ENCODE results near the gene FGD4. TPM values are rescaled to one million over a fixed set of nuclear protein-coding genes. Genes with fewer than 3 reads are reported as not detected.
A peak's percentile ranks its signal among the peaks of the same experiment; 100 is the strongest.

The FGD4 gene
- total RNA-seq, 4 donors from 2014 or later = 13.8 to 34.6 (median 20.8) TPM

DNA sequence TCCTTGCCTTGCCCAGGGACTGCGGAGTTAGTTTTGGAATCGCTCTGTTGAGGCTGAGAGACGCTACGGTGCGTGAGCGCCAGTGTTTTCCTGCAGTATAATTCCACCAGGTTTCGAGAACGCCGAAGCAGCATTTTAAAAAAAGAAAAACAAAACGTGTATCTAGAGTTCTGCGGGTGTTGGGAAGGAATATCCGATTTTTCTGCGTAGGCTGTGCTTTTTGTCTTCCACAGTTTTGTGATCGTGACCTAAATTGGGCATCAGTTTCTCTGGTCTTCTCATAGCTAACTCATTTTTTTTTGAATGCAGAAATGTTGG, 280.5 kb downstream of the FGD4 start:
- Histone ChIP-seq H3K4me1 (no peaks in the 10 kb centered on the region), H3K4me3 (peak overlapping the region; percentile 54 to 93), H3K27ac (peak overlapping the region; percentile 92 to 93), H3K27me3 (no peaks in the 10 kb centered on the region), H3K36me3 (no peaks in the 10 kb centered on the region), H3K9me3 (no peaks in the 10 kb centered on the region)
- TF ChIP-seq, protein P1, sequence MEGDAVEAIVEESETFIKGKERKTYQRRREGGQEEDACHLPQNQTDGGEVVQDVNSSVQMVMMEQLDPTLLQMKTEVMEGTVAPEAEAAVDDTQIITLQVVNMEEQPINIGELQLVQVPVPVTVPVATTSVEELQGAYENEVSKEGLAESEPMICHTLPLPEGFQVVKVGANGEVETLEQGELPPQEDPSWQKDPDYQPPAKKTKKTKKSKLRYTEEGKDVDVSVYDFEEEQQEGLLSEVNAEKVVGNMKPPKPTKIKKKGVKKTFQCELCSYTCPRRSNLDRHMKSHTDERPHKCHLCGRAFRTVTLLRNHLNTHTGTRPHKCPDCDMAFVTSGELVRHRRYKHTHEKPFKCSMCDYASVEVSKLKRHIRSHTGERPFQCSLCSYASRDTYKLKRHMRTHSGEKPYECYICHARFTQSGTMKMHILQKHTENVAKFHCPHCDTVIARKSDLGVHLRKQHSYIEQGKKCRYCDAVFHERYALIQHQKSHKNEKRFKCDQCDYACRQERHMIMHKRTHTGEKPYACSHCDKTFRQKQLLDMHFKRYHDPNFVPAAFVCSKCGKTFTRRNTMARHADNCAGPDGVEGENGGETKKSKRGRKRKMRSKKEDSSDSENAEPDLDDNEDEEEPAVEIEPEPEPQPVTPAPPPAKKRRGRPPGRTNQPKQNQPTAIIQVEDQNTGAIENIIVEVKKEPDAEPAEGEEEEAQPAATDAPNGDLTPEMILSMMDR (IDR thresholded peaks at IDR 0.05) = no peak
- TF ChIP-seq POLR2A (IDR thresholded peaks at IDR 0.05) = no peak
- intact Hi-C loops (cut with DNase I; ENCODE audit: low total_unique reads) = no loop called here
- DNase-seq = no peak

DNA sequence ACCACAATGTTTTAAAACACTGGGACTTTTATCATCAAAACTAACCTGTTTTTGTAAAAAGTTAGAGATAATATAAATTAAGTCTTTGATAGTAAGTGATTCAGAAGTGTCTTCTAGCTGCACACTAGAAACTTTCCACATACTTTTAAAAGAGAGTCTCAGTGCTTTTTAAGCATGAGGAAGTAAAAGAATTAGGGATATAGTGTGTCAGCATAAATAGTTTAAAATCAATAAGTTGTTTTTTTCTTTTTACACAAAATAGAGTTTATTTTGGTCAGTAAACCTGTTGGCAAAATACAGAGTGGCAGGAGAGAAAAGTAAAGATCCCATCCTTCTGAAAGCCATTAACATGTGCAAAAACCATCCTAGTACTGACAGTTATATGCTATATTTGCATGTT, 281.4 kb downstream of the FGD4 start:
- intact Hi-C loops (cut with DNase I; ENCODE audit: low total_unique reads) = no loop called here
- Histone ChIP-seq H3K36me3 (no peaks in the 10 kb centered on the region), H3K27ac (peak overlapping the region in 1 of 2 donors; percentile 92), H3K4me3 (peak overlapping the region in 1 of 2 donors; percentile 54), H3K27me3 (no peaks in the 10 kb centered on the region), H3K9me3 (no peaks in the 10 kb centered on the region), H3K4me1 (no peaks in the 10 kb centered on the region)
- DNase-seq = no peak
- TF ChIP-seq, protein P1 (IDR thresholded peaks at IDR 0.05) = no peak
- no peak for TF ChIP-seq POLR2A (IDR thresholded peaks at IDR 0.05)

DNA sequence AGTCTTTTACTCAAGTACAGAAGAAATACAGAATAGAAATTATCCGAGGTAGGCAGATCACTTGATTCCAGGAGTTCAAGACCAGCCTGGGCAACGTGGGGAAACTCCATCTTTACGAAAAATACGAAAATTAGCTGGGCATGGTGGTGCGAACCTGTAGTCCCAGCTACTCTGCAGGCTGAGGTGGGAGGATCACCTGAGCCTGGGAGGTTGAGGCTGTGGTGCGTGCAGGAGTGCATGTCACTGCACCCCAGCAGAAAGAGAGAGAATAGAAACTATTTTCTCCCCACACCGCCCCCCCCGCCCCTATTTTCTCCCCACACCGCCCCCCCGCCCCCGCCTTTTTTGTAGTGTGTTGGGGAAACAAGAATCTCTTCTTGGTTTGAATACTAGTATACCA, 281.9 kb downstream of the FGD4 start:
- DNase-seq = no peak
- Histone ChIP-seq H3K4me3 (no peak overlapping the region), H3K27me3 (no peaks in the 10 kb centered on the region), H3K36me3 (no peaks in the 10 kb centered on the region), H3K9me3 (no peaks in the 10 kb centered on the region), H3K27ac (peak overlapping the region in 1 of 2 donors; percentile 92), H3K4me1 (no peaks in the 10 kb centered on the region)
- intact Hi-C loops (cut with DNase I; ENCODE audit: low total_unique reads) = no loop called here
- no peak for TF ChIP-seq POLR2A (IDR thresholded peaks at IDR 0.05)

GRCh38 chr12:32686340-32686739, 287.0 kb downstream of the FGD4 start:
- TF ChIP-seq, protein P1 (IDR thresholded peaks at IDR 0.05) = no peak
- no peak for TF ChIP-seq POLR2A (IDR thresholded peaks at IDR 0.05)
- Histone ChIP-seq H3K36me3 (no peaks in the 10 kb centered on the region), H3K4me3 (no peak overlapping the region), H3K27ac (no peak overlapping the region), H3K27me3 (no peaks in the 10 kb centered on the region), H3K4me1 (peaks cover 0 to 5% of the 10 kb centered on the region in 2 donors), H3K9me3 (no peaks in the 10 kb centered on the region)
- intact Hi-C loops (cut with DNase I; ENCODE audit: low total_unique reads) = no loop called here
- no peak for DNase-seq

DNA sequence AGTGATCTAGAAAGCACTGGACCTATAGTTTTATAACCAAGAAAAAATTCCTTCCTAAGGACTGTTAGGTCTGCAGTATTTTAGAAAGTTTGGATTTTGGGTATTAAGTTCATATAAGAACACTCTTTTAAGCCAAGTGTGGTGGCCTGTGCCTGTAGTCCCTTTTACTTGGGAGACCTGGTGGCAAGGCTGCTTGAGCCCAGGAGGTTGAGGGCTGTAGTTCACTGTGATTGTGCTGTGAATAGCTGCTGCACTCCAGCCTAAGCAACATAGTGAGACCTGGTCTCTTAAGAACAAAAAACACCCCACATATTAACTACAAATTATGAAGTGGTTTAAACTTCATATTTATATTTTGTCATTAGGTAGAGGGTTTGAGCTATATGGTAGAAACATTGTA, 289.4 kb downstream of the FGD4 start:
- H3K4me3 ChIP-seq = no peak overlapping the region
- intact Hi-C loops (cut with DNase I; ENCODE audit: low total_unique reads) = no loop called here
- no peak for DNase-seq
- H3K36me3 ChIP-seq = no peaks in the 10 kb centered on the region
- H3K9me3 ChIP-seq = no peaks in the 10 kb centered on the region
- TF ChIP-seq, protein P1 (IDR thresholded peaks at IDR 0.05) = no peak
- no peak for TF ChIP-seq POLR2A (IDR thresholded peaks at IDR 0.05)
- no peaks in the 10 kb centered on the region for H3K27me3 ChIP-seq
- no peak overlapping the region for H3K27ac ChIP-seq
- H3K4me1 ChIP-seq = peaks cover 0 to 5% of the 10 kb centered on the region in 2 donors

GRCh38 chr12:32690927-32691326, 291.6 kb downstream of the FGD4 start:
- H3K36me3 ChIP-seq = no peaks in the 10 kb centered on the region
- H3K27ac ChIP-seq = no peak overlapping the region
- H3K4me3 ChIP-seq = no peak overlapping the region
- no peaks in the 10 kb centered on the region for H3K9me3 ChIP-seq
- no peak for TF ChIP-seq POLR2A (IDR thresholded peaks at IDR 0.05)
- TF ChIP-seq, protein P1 (IDR thresholded peaks at IDR 0.05) = no peak
- DNase-seq = no peak
- no peaks in the 10 kb centered on the region for H3K27me3 ChIP-seq
- H3K4me1 ChIP-seq = peaks cover 0 to 5% of the 10 kb centered on the region in 2 donors
- intact Hi-C loops (cut with DNase I; ENCODE audit: low total_unique reads) = no loop called here
